NCI-H748 (cell line): Measurements from ENCODE around the gene LRIT2.

ENCODE experiments used
- DNase-seq: peaks from one replicate; lab custom pipeline; 2025; ENCODE audit not compliant: unreplicated experiment; lab: John Stamatoyannopoulos, UW

Gene LRIT2

DNA sequence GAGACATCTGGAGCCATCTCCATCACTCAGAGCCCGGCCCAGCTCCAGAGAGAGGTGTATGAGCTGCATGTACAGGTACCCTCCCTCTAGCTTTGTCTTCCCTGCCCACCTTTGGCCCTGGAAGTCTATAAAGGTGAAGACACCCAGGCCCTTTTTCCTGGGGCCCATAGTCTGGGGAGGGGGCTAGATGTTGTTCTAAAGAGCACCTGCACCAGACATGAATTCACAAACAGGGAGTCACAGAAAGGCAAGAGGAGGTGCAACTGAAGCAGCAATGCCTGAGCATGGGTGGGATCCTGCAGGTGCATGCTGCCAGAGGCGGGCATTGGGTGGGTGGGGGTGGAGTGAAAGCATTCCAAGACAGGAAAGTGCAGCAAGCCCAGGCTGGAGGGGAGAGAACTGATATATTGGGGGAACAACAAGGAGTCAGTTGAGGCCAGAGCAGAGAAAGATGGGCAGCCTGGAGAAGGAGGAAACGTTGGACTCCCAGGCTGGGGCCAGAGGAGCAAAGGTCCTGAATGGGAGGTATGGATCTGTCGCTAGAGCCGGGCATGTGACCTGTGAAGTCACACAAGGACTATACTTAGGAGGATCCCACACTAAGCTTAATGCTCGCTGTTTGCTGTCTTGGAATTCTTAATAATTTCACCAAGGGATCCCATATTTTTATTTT is 19.4 kb downstream of the LRIT2 start:
- DNase-seq: no peak

DNA sequence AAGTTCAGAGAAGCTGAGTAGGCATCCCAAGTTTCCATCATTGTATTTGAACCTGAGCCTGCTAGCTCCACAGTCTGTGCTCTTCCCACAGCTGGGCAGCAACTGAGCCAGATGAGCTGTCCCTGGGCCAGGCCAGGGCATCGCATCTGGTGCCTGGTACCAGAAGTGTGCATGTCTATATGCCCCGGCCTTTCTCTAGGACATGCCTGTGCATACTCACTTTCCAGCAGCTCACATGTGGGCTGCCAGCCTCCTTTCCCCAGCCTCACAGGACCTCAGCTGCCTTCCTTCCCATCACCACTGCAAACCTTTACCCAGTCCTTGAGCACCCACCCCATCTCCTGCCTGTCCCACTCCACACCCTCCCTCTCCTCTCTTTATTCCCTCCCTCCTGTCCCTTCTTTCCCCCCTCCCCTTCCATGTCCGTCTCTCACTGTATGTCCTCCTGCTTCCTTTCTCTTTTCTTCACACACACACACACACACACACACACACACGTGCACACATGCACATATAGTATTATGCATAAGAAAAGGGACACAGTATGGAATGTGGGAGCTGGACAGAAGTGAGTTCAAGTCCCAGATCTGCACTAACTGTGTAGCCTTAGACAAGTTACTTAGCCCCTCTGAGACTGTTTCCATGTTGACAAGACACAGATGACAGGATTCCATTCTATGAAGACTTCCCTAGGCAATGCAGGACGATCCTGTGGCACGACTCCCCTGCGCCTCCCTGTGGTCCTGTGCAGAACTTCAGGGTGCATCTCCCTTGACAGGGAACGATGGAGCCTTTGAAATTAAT is 20.1 kb downstream of the LRIT2 start:
- DNase-seq: peak; percentile 58

GRCh38 chr10:84204610-84205009 is 20.7 kb downstream of the LRIT2 start:
- no peak for DNase-seq

- no peak for DNase-seq
Measured at GRCh38 chr10:84204122-84204521, 21.2 kb downstream of the LRIT2 start.

GRCh38 chr10:84202349-84202748 is 23.0 kb downstream of the LRIT2 start:
- no peak for DNase-seq

DNA sequence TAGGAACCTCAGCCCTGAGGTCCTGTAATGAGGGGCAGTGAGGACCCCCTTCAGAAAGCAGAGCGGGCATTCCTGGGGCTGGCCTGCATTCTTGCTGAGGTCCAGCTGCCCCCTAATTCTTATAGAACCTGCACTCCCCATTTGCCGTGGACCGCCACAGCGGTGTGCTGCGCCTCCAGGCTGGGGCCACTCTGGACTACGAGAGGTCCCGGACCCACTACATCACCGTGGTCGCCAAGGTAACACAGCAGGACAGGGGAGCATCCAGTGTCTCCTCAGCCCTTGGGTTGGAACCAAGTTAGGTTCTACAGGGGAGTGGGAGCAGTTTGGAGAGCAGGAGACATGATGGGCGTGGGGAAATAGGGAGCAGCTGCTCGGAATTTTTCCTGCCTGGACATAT is 23.7 kb downstream of the LRIT2 start:
- DNase-seq: no peak

DNA sequence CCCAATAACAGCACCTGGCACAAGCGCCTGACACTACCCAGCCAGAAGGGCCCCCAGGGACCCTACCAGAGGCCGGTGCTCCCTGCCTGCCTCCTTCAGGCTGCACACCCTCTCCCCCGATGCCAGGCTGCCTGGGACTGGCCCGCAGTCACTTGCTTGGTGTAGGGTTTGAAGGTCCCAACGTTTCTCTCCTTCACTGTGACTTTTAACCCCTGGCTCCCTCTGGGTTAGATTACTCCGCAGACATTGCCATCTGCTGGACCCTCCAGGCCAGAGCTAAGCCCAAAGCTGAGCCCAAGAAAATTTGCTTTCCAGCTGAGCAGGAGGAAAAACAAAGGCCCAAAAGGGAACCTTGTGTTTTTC is 24.1 kb downstream of the LRIT2 start:
- DNase-seq: no peak

DNA sequence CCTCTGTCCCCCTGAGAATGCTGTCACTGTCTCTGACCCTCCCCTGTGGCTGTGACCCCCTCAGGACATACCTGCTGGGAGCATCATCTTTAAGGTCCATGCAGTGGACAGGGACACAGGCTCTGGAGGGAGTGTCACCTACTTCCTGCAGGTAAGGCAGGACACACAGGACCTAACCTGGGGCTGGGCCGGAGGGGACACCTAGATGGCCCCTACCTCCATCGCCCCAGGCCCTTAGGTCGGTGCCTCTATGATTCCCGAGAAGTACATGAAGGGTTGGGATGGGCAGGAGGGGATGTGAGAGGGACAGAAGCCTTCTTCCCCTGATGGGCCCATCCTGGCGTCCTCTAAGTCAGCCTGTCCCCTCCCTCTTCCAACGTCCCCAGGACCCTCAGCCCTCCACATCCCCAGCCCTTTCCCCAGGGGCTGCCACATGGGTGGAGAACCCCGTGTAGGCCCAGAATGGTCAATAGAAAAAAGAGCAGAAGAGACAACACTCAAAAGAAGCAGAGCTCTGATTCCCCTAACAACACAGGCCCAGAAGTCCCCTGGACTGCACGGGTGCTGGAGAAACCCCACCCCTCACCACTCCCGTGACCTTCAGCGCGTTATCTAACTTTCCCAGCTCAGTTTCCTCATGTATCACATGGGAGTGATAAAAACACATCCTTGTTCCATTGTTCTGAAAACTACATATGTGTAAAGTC is 24.7 kb downstream of the LRIT2 start:
- DNase-seq: no peak

GRCh38 chr10:84198206-84198915 is 27.0 kb downstream of the LRIT2 start:
- DNase-seq: peak; percentile 3

- DNase-seq: no peak
Measured at GRCh38 chr10:84197643-84198042, 27.7 kb downstream of the LRIT2 start.

GRCh38 chr10:84196941-84197340 is 28.4 kb downstream of the LRIT2 start:
- DNase-seq: peak; percentile 8

- peak; percentile 87 for DNase-seq
Measured at GRCh38 chr10:84196083-84196482, 29.3 kb downstream of the LRIT2 start.

GRCh38 chr10:84195044-84195830 is 30.1 kb downstream of the LRIT2 start:
- DNase-seq: peak; percentile 22

- DNase-seq: peak; percentile 64
Measured at GRCh38 chr10:84194424-84195043, 30.8 kb downstream of the LRIT2 start, which contains the start of gene CDHR1. Gene CDHR1, plus strand, starts transcription at chr10:84194537. Its CDS starts 224 bp downstream, at chr10:84194761.

DNA sequence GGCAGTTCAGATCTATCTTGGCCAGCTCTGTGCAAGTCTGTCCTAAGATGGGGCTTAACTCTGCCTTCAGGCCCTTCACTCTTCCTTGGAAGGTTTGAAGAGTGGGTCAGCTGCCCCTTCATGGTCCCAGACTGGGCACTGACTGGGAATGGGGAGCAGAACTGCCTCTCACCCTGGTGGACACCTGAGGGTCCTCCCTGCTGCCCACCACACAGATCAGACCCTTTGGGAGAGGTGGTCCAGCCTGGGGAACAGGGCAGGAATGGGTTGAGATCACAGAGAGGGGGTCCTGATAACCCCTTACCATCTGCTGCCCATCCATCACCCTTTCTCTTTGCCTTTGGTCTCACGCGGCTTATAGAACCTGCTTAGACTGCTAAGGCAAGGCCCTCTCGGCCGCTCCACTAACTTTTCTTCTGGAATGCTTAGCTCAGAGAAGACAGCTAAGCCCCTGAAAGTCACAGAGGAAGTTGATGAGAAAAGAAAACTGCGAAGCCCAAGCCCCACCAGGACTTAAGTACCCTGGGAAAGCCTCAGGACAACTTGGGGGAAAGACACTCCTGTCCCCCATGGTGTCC is 31.4 kb downstream of the LRIT2 start:
- no peak for DNase-seq

GRCh38 chr10:84193327-84193726 is 32.0 kb downstream of the LRIT2 start:
- DNase-seq: no peak

GRCh38 chr10:84191106-84191505 is 34.2 kb downstream of the LRIT2 start:
- no peak for DNase-seq

- no peak for DNase-seq
Measured at GRCh38 chr10:84190621-84191020, 34.7 kb downstream of the LRIT2 start.

- DNase-seq: no peak
Measured at GRCh38 chr10:84188815-84189214, 36.5 kb downstream of the LRIT2 start.
